Activated CD4-positive, alpha-beta T cell treated with anti-CD3 and anti-CD28 coated beads, Interleukin-2, amount 50 U/mL, for 48 hours (primary cell): ENCODE data around the gene SLC8B1.

ENCODE experiments used
- DNase-seq, 2 experiments: peaks; one replicate each; pipeline ENCODE4 v3.0.0-alpha.2; 2020

Gene SLC8B1

GRCh38 chr12:113292091-113292490 is 42.8 kb downstream of the SLC8B1 start:
- DNase-seq: no peak

DNA sequence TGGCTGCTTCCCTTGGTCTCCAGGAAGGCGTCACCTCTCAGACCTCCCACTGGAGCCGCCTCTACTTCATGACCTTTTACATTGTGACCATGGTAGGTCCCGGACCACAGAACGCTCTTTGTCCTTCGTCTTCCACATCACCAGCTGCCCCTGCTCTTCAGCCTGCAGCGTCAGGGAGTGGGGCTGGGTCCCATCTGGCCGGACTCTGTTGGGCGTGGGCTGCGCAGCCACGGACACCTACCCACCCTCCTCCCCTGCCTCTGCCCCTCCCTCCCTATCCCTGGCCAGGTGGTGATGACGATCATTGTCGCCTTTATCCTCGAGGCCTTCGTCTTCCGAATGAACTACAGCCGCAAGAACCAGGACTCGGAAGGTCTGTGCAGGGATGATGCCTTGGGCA is 43.3 kb downstream of the SLC8B1 start:
- DNase-seq: no peak

DNA sequence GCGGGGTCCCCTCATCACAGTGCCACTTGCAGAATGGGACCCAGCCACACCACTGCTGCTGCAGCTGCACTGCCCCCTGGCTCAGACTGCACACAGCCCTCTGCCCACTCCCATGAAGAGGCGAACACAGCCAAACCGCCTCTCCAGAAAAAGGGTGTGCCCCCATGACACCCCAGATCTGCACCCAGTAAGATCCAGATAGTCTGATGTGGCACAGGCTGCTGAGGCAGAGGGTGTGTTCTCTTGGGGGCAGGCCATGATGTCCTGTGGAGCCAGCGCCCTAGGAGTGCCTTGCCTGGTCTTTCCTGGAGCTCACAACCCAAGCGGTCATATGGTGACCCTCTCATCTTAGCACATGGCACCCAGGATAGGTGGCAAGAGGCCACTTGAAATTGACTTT is 44.4 kb downstream of the SLC8B1 start:
- no peak for DNase-seq

DNA sequence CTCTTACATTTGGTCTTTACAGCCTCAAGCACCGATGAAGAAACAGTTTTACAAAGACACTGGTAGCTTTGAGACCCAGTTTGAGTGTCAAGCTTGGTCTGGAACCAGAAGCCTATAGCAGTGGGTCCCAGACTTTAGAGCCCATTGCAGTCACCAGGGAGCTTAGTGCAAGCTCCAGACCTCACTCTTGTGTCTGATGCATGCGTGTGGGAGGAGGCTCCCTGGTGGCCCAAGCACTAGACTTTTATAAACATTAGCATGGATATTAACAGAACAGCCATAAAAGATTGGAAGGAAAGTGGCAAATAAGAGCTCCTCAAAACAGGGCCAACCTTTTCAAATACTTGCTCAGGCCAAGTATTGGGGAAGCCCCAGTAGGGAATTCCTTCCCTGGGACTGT is 45.5 kb downstream of the SLC8B1 start:
- DNase-seq: no peak

- no peak for DNase-seq
Observed at GRCh38 chr12:113287899-113288282, 47.0 kb downstream of the SLC8B1 start.

DNA sequence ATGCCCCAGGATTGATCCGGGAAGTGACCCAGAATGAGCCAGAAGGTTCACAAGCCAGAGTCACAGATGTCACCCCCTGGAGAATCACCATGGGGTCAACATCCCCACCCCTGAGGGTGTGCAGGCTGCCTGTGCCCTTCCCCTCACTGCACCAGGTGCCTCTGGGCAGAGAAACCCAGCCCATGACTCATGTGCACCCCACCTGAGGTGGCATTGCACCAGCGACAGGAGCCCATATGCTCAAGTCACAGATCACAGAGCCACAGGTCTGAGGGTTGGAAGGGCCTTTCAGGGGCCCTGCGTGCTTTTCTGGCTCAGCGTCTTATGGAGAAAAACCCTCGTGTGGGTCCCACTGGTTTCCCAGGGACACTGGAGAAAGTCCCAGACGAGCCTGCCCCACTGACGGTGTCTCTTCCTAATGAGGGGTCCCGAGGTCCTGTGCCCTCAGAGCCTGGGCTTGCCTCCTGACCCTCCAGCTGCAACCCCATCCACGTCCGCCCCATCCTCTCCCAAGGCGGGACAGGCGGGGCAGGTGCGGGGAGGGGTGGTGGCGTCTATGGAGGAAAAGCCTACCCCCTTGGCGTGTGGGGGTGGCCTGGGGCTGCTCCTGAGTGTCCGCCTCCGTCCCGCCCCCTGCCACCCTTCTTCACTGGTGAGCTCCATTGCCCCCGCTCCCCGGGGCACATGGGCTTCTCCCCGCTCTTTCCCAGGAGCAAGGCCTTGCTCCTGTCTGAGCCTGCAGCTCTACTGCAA is 47.6 kb downstream of the SLC8B1 start:
- DNase-seq: no peak

DNA sequence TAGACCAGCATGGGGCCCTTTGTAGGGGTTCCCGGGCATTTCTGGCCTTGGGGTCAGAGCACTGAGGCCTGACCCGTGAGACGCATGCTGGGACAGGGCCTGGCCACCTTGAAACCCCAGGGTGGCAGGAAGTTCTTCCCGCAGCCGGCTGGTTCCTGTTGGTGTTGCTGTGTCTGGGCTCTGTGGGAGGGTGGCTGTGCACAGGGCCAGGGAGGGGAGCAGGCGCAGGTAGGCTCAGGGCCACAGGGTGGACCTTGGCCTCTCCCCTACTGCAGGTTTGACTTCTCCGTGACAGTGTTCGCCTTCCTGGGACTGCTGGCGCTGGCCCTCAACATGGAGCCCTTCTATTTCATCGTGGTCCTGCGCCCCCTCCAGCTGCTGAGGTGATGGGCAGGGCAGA is 48.2 kb downstream of the SLC8B1 start:
- DNase-seq: no peak

- no peak for DNase-seq
Observed at GRCh38 chr12:113285679-113286610, 49.0 kb downstream of the SLC8B1 start.

DNA sequence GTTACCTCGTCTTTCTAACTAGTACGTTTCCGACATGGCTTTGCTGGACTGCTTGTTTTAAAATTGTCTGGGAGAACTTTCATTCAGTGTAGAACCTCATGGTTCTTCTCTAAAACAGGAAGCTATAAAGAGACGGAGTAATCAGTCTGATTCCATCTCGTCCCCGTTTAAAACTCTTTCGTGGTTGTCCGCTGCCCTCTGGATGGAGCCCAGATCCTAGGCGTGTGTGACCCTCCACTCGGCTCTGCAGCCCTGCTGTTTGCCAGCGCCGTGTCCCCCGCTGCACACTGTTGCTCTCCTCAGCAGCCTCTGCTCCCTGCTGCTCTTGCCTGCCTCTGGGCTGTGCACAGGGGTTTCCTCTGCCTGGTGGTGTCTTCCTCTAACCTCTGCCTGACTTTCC is 50.2 kb downstream of the SLC8B1 start:
- DNase-seq: no peak

GRCh38 chr12:113278633-113279032 is 56.3 kb downstream of the SLC8B1 start:
- DNase-seq: no peak

GRCh38 chr12:113278141-113278540 is 56.8 kb downstream of the SLC8B1 start:
- no peak for DNase-seq

GRCh38 chr12:113277511-113277910 is 57.4 kb downstream of the SLC8B1 start:
- DNase-seq: no peak

GRCh38 chr12:113276946-113277500 is 57.9 kb downstream of the SLC8B1 start:
- no peak for DNase-seq

- no peak for DNase-seq
Observed at GRCh38 chr12:113276306-113276705, 58.6 kb downstream of the SLC8B1 start.

GRCh38 chr12:113274848-113275247 is 60.1 kb downstream of the SLC8B1 start:
- no peak for DNase-seq

GRCh38 chr12:113273053-113273725 is 61.7 kb downstream of the SLC8B1 start:
- DNase-seq: no peak

DNA sequence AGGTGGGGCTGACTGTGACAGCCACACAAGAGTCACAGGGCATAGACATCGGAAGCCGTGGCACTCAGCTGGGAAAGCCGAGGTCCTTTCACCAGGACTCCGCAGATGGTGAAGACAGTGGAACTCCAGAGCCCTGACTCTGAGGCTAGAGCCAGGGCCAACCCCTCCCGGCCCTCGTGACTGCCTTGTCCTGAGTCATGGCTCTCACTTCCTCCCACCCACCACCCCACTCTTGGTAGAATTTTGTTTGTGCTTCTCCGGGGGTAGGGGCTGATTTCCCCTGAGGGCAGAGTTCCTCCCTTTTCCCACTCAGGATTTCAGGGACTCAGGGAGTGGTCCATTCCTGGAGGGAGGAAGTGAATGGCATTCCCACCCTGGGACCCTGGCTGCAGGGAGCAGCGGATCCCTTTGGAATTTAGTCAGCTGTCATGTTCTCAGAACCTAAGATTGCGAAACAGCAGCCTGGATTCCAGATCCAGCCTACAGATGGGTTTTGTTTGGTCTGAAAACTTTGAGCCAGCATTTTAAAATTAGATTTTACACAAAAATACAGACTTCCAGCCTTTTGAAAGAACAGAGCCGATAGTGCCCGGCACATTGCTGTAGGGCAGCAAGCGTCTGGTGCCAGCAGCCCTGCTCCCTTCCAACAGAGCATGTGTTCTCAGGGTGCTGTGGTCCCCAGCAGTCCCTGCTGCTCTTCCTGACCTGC is 62.9 kb downstream of the SLC8B1 start:
- peak; percentile 42 to 51 for DNase-seq

DNA sequence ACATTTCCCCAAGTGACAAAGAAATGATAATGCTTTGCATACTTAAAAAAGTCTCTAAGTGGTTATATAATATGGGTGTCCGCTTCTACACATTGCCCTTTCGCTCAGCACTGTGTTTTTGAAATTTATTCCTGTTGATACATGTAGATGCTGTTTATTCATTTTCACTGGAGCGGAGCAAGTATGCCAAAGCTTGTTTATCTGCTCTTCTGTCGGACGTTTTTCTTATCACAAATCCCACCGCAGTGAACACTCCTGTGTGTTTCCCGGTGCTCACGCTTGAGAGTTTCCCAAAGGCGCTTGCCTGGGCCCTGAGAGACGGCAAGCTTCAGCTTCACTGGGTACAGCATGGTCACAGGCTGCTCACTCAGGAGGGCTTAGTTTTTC is 63.5 kb downstream of the SLC8B1 start:
- no peak for DNase-seq

GRCh38 chr12:113270709-113271009 is 64.2 kb downstream of the SLC8B1 start:
- no peak for DNase-seq

DNA sequence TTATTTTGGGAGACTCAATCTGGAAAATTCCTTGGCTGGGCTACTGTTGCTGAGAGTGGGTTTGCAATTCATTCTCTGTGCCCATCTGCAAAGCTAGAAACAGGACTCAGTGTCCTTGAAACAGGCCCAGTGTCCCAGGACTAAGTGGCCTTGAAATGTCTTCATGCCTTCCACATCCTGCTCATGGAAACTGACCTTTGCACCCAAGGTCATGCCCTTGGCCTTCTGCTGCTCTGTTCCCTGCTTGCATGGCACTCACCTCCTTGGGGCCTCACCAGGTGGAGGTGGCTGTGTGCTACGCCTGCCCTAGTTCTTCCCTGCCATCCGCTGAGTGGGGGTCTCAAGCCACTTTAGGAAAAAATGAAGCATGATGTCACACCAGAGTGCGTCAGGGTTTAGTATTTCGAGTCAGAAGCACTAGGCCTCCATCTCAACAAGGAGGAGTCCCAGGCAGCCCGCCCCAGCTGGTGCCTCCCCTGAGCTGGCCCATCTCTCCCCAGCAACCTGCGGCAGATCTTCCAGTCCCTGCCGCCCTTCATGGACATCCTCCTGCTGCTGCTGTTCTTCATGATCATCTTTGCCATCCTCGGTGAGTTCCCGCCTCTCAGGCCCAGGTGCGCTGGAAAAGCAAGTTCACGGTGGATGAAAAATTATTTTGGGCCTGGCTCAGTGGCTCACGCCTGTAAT is 65.5 kb downstream of the SLC8B1 start:
- no peak for DNase-seq

- DNase-seq: no peak
Observed at GRCh38 chr12:113268621-113269020, 66.3 kb downstream of the SLC8B1 start.

- no peak for DNase-seq
Observed at GRCh38 chr12:113268136-113268535, 66.8 kb downstream of the SLC8B1 start.
